Caco-2 (cell line): ENCODE measurements around the gene RBM47. TPM values are rescaled to one million over a fixed set of nuclear protein-coding genes. Genes with fewer than 3 reads are reported as not detected.

Experiments used
- BruUV-seq: library from RNA; stranded (reverse); fragments of 400-500 nt; replicated peaks from 2 replicates; lab custom pipeline; 2021; lab: Mats Ljungman, UMichigan
- CTCF ChIA-PET: fragments of 300-600 bp; sonication (Branson Sonifier 250); formaldehyde crosslinking; loops from one replicate; lab custom pipeline; 2022; ENCODE audit warnings: antibody characterized with exemption; lab: Charles Lee
- POLR2A ChIA-PET: fragments of 300-600 bp; sonication (Branson Sonifier 250); formaldehyde crosslinking; loops from one replicate; lab custom pipeline; 2022; ENCODE audit warnings: antibody characterized with exemption; lab: Charles Lee
- DNase-seq, 2 experiments: peaks; one replicate each; pipeline versions ENCODE4 v3.0.0 to v3.0.0-alpha.2; 2020 to 2022
- H3K27me3 ChIP-seq: replicated peaks from 2 replicates; pipeline ENCODE4 v1.6.0; 2011; ENCODE audit warnings: low read length; ENCODE audit not compliant: control insufficient read depth, insufficient read depth
- H3K36me3 ChIP-seq: 2 replicates; pipeline ENCODE4 v1.5.1; 2011; ENCODE audit warnings: low read length; ENCODE audit not compliant: control insufficient read depth, insufficient read depth
- H3K4me1 ChIP-seq: fragments of 250-450 bp; sonication (Bioruptor Pico); 2 replicates; pipeline ENCODE4 v1.5.1; 2020; ENCODE audit warnings: mild to moderate bottlenecking
- H3K4me3 ChIP-seq: 2 replicates; pipeline ENCODE4 v1.5.1; 2011; ENCODE audit warnings: low read depth, mild to moderate bottlenecking, control low read depth, low read length
- H3K9me3 ChIP-seq: fragments of 250-450 bp; sonication (Bioruptor Pico); 2 replicates; pipeline ENCODE4 v1.5.1; 2020; ENCODE audit warnings: mild to moderate bottlenecking, moderate library complexity
- H3K27ac Mint-ChIP-seq: one replicate; pipeline ENCODE4 v1.8.0; 2022; ENCODE audit warnings: mixed read lengths; ENCODE audit not compliant: unreplicated experiment
- H3K27me3 Mint-ChIP-seq: one replicate; pipeline ENCODE4 v1.8.0; 2022; ENCODE audit warnings: mixed read lengths; ENCODE audit not compliant: insufficient read depth, unreplicated experiment
- H3K36me3 Mint-ChIP-seq: one replicate; pipeline ENCODE4 v1.8.0; 2022; ENCODE audit warnings: mild to moderate bottlenecking, mixed read lengths; ENCODE audit not compliant: insufficient read depth, unreplicated experiment
- H3K4me1 Mint-ChIP-seq: one replicate; pipeline ENCODE4 v1.8.0; 2022; ENCODE audit warnings: low read depth, mixed read lengths; ENCODE audit not compliant: unreplicated experiment
- H3K4me3 Mint-ChIP-seq: one replicate; pipeline ENCODE4 v1.8.0; 2022; ENCODE audit warnings: mild to moderate bottlenecking, moderate library complexity, mixed read lengths; ENCODE audit not compliant: unreplicated experiment
- H3K9me3 Mint-ChIP-seq: one replicate; pipeline ENCODE4 v1.8.0; 2022; ENCODE audit warnings: mixed read lengths; ENCODE audit not compliant: unreplicated experiment
- intact Hi-C: fragments of 100-400 bp; cut with micrococcal nuclease; formaldehyde crosslinking; loops from one replicate; pipeline ENCODE4 v1.10.0; 2022; ENCODE audit not compliant: unreplicated experiment
- total RNA-seq: library from RNA; stranded (reverse); gene quantifications from 2 replicates; pipeline ENCODE4 v1.2.3, GENCODE V29; 2022
- TF ChIP-seq, protein P1 (sequence below), 2 experiments: fragments of 200-600 bp in 1 of 2; IDR thresholded peaks; 1 replicate in 1 of 2; 2 replicates in 1 of 2; pipeline versions ENCODE4 v1.5.1 to v1.8.0; 2011 to 2022; ENCODE audit warnings: antibody characterized with exemption in 1 of 2, control low read depth in 1 of 2, inconsistent platforms in 1 of 2, low read depth in 1 of 2, low read length in 1 of 2, mild to moderate bottlenecking in 1 of 2, moderate library complexity in 1 of 2; ENCODE audit not compliant: insufficient read depth in 1 of 2, severe bottlenecking in 1 of 2, unreplicated experiment in 1 of 2

RBM47 gene
- total RNA-seq, 1 experiment from 2014 or later, result 62.1 TPM

DNA sequence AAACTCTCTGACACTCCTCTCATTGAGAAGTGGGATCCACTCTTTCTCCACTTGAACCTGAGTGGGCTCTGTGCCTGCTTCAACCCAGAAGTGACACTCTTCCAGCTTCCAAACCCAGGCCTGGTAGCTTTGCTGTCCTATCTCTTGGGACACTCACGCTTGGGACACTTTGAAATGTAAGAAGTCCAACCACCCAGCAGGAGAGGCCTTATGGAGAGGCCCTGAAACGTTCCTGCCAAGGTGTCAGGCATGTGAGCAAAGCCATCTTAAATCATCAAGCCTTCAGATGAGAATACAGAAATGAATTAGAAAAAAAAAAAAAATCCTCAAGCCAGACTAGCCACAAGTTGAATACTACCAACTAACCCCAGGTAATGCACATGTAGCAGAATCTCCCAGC lies 30.2 kb downstream of the RBM47 start:
- no peak overlapping the region for H3K4me3 ChIP-seq
- intact Hi-C loops, result no loop called here
- TF ChIP-seq, protein P1, sequence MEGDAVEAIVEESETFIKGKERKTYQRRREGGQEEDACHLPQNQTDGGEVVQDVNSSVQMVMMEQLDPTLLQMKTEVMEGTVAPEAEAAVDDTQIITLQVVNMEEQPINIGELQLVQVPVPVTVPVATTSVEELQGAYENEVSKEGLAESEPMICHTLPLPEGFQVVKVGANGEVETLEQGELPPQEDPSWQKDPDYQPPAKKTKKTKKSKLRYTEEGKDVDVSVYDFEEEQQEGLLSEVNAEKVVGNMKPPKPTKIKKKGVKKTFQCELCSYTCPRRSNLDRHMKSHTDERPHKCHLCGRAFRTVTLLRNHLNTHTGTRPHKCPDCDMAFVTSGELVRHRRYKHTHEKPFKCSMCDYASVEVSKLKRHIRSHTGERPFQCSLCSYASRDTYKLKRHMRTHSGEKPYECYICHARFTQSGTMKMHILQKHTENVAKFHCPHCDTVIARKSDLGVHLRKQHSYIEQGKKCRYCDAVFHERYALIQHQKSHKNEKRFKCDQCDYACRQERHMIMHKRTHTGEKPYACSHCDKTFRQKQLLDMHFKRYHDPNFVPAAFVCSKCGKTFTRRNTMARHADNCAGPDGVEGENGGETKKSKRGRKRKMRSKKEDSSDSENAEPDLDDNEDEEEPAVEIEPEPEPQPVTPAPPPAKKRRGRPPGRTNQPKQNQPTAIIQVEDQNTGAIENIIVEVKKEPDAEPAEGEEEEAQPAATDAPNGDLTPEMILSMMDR (IDR thresholded peaks at IDR 0.05; ENCODE audit: insufficient read depth in 1 of 2, low read depth in 1 of 2, low read length in 1 of 2, severe bottlenecking in 1 of 2, unreplicated experiment in 1 of 2), result no peak
- H3K4me3 Mint-ChIP-seq, result no peak overlapping the region
- no peaks in the 10 kb centered on the region for H3K9me3 Mint-ChIP-seq
- H3K36me3 ChIP-seq, result no peaks in the 10 kb centered on the region
- peaks cover 8% of the 10 kb centered on the region for H3K36me3 Mint-ChIP-seq
- H3K4me1 ChIP-seq, result no peaks in the 10 kb centered on the region
- CTCF ChIA-PET, result no interaction called here
- H3K4me1 Mint-ChIP-seq, result peaks cover 7% of the 10 kb centered on the region
- no TSS peak for BruUV-seq
- no peak overlapping the region for H3K27ac Mint-ChIP-seq
- POLR2A ChIA-PET, result no interaction called here
- DNase-seq, result no peak
- H3K27me3 ChIP-seq, result no peaks in the 10 kb centered on the region
- no peaks in the 10 kb centered on the region for H3K9me3 ChIP-seq
- no peaks in the 10 kb centered on the region for H3K27me3 Mint-ChIP-seq

DNA sequence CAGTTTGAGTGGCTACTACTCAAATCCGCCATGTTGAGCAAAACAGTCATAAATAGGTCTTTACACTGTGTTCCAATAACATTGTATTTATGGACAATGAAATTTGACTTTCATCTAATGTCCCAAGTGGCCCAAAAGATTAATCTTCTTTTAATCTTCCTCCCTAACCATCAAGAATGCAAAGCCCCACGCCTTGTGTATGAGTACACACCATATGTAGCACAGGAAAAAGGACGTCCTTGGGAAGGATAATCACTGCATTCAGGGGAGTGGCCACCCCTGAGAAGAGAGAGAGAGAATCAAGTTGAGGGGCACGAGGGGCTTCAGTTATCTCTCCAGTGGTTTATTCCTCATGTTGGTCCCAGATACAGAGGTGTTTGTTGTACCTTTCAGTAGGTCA lies 33.1 kb downstream of the RBM47 start:
- no peaks in the 10 kb centered on the region for H3K4me1 ChIP-seq
- no peak overlapping the region for H3K4me3 ChIP-seq
- H3K9me3 ChIP-seq, result no peaks in the 10 kb centered on the region; the same call in 1 of the 2 replicates
- no peak overlapping the region for H3K27ac Mint-ChIP-seq
- H3K4me3 Mint-ChIP-seq, result no peak overlapping the region
- ChIA-PET CTCF (no interaction called here), POLR2A (no interaction called here)
- peaks cover 7% of the 10 kb centered on the region for H3K4me1 Mint-ChIP-seq
- peaks cover 13% of the 10 kb centered on the region for H3K36me3 Mint-ChIP-seq
- DNase-seq, result no peak
- intact Hi-C loops, result no loop called here
- H3K27me3 Mint-ChIP-seq, result no peaks in the 10 kb centered on the region
- TF ChIP-seq, protein P1 (IDR thresholded peaks at IDR 0.05; ENCODE audit: insufficient read depth in 1 of 2, low read depth in 1 of 2, low read length in 1 of 2, severe bottlenecking in 1 of 2, unreplicated experiment in 1 of 2), result no peak
- BruUV-seq, result no TSS peak
- H3K9me3 Mint-ChIP-seq, result no peaks in the 10 kb centered on the region
- H3K27me3 ChIP-seq, result no peaks in the 10 kb centered on the region
- no peaks in the 10 kb centered on the region for H3K36me3 ChIP-seq

DNA sequence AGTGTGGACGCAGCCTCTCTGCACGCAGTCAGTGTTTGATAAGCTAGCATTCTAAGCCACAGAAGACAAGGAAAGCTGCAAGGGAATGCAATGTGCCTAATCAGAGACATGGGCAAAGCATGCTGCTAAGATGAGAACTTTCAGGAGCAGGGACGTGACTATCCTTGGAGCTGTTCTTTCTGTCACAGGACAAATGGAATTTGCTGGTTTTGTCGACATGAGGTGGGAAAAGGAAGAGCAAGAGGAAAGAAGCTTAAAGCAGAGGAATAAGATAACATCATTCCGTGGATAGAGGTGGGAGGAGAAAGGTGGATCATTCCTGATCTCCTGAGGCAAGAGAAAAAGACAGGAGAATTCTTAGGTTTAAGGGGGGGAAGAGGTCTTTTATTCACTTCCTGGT lies 33.7 kb downstream of the RBM47 start:
- Mint-ChIP-seq H3K27ac (no peak overlapping the region), H3K27me3 (no peaks in the 10 kb centered on the region), H3K4me1 (peaks cover 7% of the 10 kb centered on the region), H3K36me3 (peaks cover 13% of the 10 kb centered on the region), H3K9me3 (no peaks in the 10 kb centered on the region), H3K4me3 (no peak overlapping the region)
- Histone ChIP-seq H3K4me3 (no peak overlapping the region), H3K4me1 (no peaks in the 10 kb centered on the region), H3K9me3 (no peaks in the 10 kb centered on the region; the same call in 1 of the 2 replicates), H3K36me3 (no peaks in the 10 kb centered on the region), H3K27me3 (no peaks in the 10 kb centered on the region)
- ChIA-PET POLR2A (no interaction called here), CTCF (no interaction called here)
- DNase-seq, result no peak
- intact Hi-C loops, result no loop called here
- no TSS peak for BruUV-seq
- TF ChIP-seq, protein P1 (IDR thresholded peaks at IDR 0.05; ENCODE audit: insufficient read depth in 1 of 2, low read depth in 1 of 2, low read length in 1 of 2, severe bottlenecking in 1 of 2, unreplicated experiment in 1 of 2), result no peak
